Central memory CD8-positive, alpha-beta T cell (primary cell): ENCODE data around the gene TNPO2.
"Not testable (repeated sequence)": the region's sequence is repeated elsewhere in the genome, so short reads cannot be mapped to it uniquely, and the experiment has no call there.

Experiments used
- ATAC-seq: fragments of 150-1000 bp; cut with Tn5 transposase; replicated peaks from 2 replicates; pipeline ENCODE4 v1.10.0; 2022; ENCODE audit warnings: mild to moderate bottlenecking, moderate FRiP score, moderate number of reproducible peaks; ENCODE audit not compliant: poor library complexity, severe bottlenecking; ENCODE audit errors: extremely low read depth
- DNase-seq, 2 donors: peaks; one replicate each; pipeline ENCODE4 v3.0.0; 2021; ENCODE audit warnings: low spot score in 2 of 2
- H3K27ac Mint-ChIP-seq: one replicate; pipeline ENCODE4 v1.8.0; 2022; ENCODE audit warnings: low read depth, mild to moderate bottlenecking, moderate library complexity, mixed read lengths
- H3K27me3 Mint-ChIP-seq: one replicate; pipeline ENCODE4 v1.8.0; 2022; ENCODE audit warnings: mixed read lengths
- H3K36me3 Mint-ChIP-seq: one replicate; pipeline ENCODE4 v1.8.0; 2022; ENCODE audit warnings: mild to moderate bottlenecking, moderate library complexity, mixed read lengths; ENCODE audit not compliant: insufficient read depth
- H3K4me1 Mint-ChIP-seq: one replicate; pipeline ENCODE4 v1.8.0; 2022; ENCODE audit warnings: mixed read lengths
- H3K4me3 Mint-ChIP-seq: one replicate; pipeline ENCODE4 v1.8.0; 2022; ENCODE audit warnings: mild to moderate bottlenecking, moderate library complexity, mixed read lengths
- H3K9me3 Mint-ChIP-seq: one replicate; pipeline ENCODE4 v1.8.0; 2022; ENCODE audit warnings: mixed read lengths

TNPO2 gene

GRCh38 chr19:12695514-12695913 lies 28.2 kb downstream of the TNPO2 start:
- no peaks in the 10 kb centered on the region for H3K9me3 Mint-ChIP-seq
- ATAC-seq (no peak), DNase-seq (no peak)
- H3K4me1 Mint-ChIP-seq: peaks cover 6% of the 10 kb centered on the region
- H3K27ac Mint-ChIP-seq: no peak overlapping the region
- H3K4me3 Mint-ChIP-seq: peak overlapping the region; percentile 82
- H3K27me3 Mint-ChIP-seq: no peaks in the 10 kb centered on the region
- H3K36me3 Mint-ChIP-seq: peaks cover 5% of the 10 kb centered on the region

- DNase-seq (no peak), ATAC-seq (no peak)
- Mint-ChIP-seq H3K9me3 (no peaks in the 10 kb centered on the region), H3K27me3 (no peaks in the 10 kb centered on the region), H3K27ac (no peak overlapping the region), H3K36me3 (peaks cover 5% of the 10 kb centered on the region), H3K4me3 (no peak overlapping the region), H3K4me1 (peaks cover 6% of the 10 kb centered on the region)
These were observed 28.6 kb downstream of the TNPO2 start for GRCh38 chr19:12695096-12695495.

GRCh38 chr19:12694641-12695040 lies 29.1 kb downstream of the TNPO2 start:
- Mint-ChIP-seq H3K4me3 (no peak overlapping the region), H3K36me3 (peaks cover 5% of the 10 kb centered on the region)

GRCh38 chr19:12692960-12693359 lies 30.8 kb downstream of the TNPO2 start:
- H3K4me1 Mint-ChIP-seq: peaks cover 1% of the 10 kb centered on the region
- H3K27me3 Mint-ChIP-seq: no peaks in the 10 kb centered on the region
- H3K9me3 Mint-ChIP-seq: no peaks in the 10 kb centered on the region
- H3K27ac Mint-ChIP-seq: no peak overlapping the region
- no peak overlapping the region for H3K4me3 Mint-ChIP-seq
- no peak for DNase-seq
- no peak for ATAC-seq
- H3K36me3 Mint-ChIP-seq: peaks cover 4% of the 10 kb centered on the region

More at GRCh38 chr19:12694641-12695040, 29.1 kb downstream of the TNPO2 start:
- peaks cover 6% of the 10 kb centered on the region for H3K4me1 Mint-ChIP-seq
- H3K27me3 Mint-ChIP-seq: no peaks in the 10 kb centered on the region
- no peaks in the 10 kb centered on the region for H3K9me3 Mint-ChIP-seq
- no peak for DNase-seq
- no peak for ATAC-seq
- no peak overlapping the region for H3K27ac Mint-ChIP-seq

GRCh38 chr19:12689581-12690216 lies 34.0 kb downstream of the TNPO2 start:
- no peaks in the 10 kb centered on the region for H3K27me3 Mint-ChIP-seq
- no peaks in the 10 kb centered on the region for H3K4me1 Mint-ChIP-seq
- H3K27ac Mint-ChIP-seq: no peak overlapping the region
- no peaks in the 10 kb centered on the region for H3K36me3 Mint-ChIP-seq
- DNase-seq (no peak), ATAC-seq (no peak)
- no peaks in the 10 kb centered on the region for H3K9me3 Mint-ChIP-seq
- no peak overlapping the region for H3K4me3 Mint-ChIP-seq

- ATAC-seq: no peak
- Mint-ChIP-seq H3K9me3 (no peaks in the 10 kb centered on the region), H3K27me3 (no peaks in the 10 kb centered on the region), H3K27ac (no peak overlapping the region), H3K36me3 (peaks cover 2% of the 10 kb centered on the region), H3K4me3 (no peak overlapping the region), H3K4me1 (no peaks in the 10 kb centered on the region)
- no peak for DNase-seq
These were observed 34.7 kb downstream of the TNPO2 start for GRCh38 chr19:12689012-12689411.

- H3K27me3 Mint-ChIP-seq: no peaks in the 10 kb centered on the region
- H3K36me3 Mint-ChIP-seq: peaks cover 7% of the 10 kb centered on the region
- H3K4me3 Mint-ChIP-seq: no peak within 1 kb of the TSS
- H3K4me1 Mint-ChIP-seq: no peaks in the 10 kb centered on the region
- H3K27ac Mint-ChIP-seq: no peak within 1 kb of the TSS
- DNase-seq (no peak), ATAC-seq (no peak)
- no peaks in the 10 kb centered on the region for H3K9me3 Mint-ChIP-seq
These were observed 36.1 kb downstream of the TNPO2 start, which contains the start of gene GNG14 for GRCh38 chr19:12687496-12688196. GNG14 (plus strand) TSS chr19:12687998; CDS start chr19:12688049, 51 bp downstream.

- no peaks in the 10 kb centered on the region for H3K9me3 Mint-ChIP-seq
- peaks cover 8% of the 10 kb centered on the region for H3K4me1 Mint-ChIP-seq
- no peak overlapping the region for H3K4me3 Mint-ChIP-seq
- DNase-seq: no peak
- no peaks in the 10 kb centered on the region for H3K27me3 Mint-ChIP-seq
- H3K27ac Mint-ChIP-seq: no peak overlapping the region
- peaks cover 18% of the 10 kb centered on the region for H3K36me3 Mint-ChIP-seq
- no peak for ATAC-seq
These were observed 37.9 kb downstream of the TNPO2 start for GRCh38 chr19:12685831-12686230.

GRCh38 chr19:12681074-12681987 lies 42.4 kb downstream of the TNPO2 start, which contains the start of gene DHPS:
DHPS (minus strand) TSS chr19:12681880; CDS start chr19:12681766, 114 bp downstream.
- Mint-ChIP-seq H3K36me3 (peaks cover 52% of the 10 kb centered on the region), H3K27me3 (no peaks in the 10 kb centered on the region), H3K4me1 (peaks cover 24% of the 10 kb centered on the region), H3K27ac (peak within 1 kb of the TSS; percentile 94), H3K9me3 (no peaks in the 10 kb centered on the region), H3K4me3 (peak within 1 kb of the TSS; percentile 97)
- ATAC-seq (peak; percentile 87), DNase-seq (peak; percentile 75 to 88)

GRCh38 chr19:12680034-12680433 lies 43.7 kb downstream of the TNPO2 start:
- no peak for ATAC-seq
- H3K4me1 Mint-ChIP-seq: peaks cover 27% of the 10 kb centered on the region
- peak overlapping the region; percentile 97 for H3K4me3 Mint-ChIP-seq
- no peaks in the 10 kb centered on the region for H3K27me3 Mint-ChIP-seq
- no peaks in the 10 kb centered on the region for H3K9me3 Mint-ChIP-seq
- peaks cover 60% of the 10 kb centered on the region for H3K36me3 Mint-ChIP-seq
- H3K27ac Mint-ChIP-seq: no peak overlapping the region
- DNase-seq: no peak

GRCh38 chr19:12678039-12678438 lies 45.7 kb downstream of the TNPO2 start:
- peaks cover 64% of the 10 kb centered on the region for H3K36me3 Mint-ChIP-seq

GRCh38 chr19:12676928-12677327 lies 46.8 kb downstream of the TNPO2 start:
- DNase-seq (no peak), ATAC-seq (no peak)
- Mint-ChIP-seq H3K9me3 (no peaks in the 10 kb centered on the region), H3K27ac (peak overlapping the region; percentile 82), H3K27me3 (no peaks in the 10 kb centered on the region), H3K4me3 (no peak overlapping the region), H3K4me1 (peaks cover 37% of the 10 kb centered on the region), H3K36me3 (peaks cover 66% of the 10 kb centered on the region)

More at GRCh38 chr19:12678039-12678438, 45.7 kb downstream of the TNPO2 start:
- H3K4me3 Mint-ChIP-seq, H3K9me3 Mint-ChIP-seq, DNase-seq, ATAC-seq, H3K27me3 Mint-ChIP-seq: not testable (repeated sequence)
- Mint-ChIP-seq H3K27ac (peak overlapping the region; percentile 41), H3K4me1 (peaks cover 33% of the 10 kb centered on the region)
